HG03045 (cell line): Measurements from ENCODE around the gene SYF2.

ENCODE experiments used
- ATAC-seq: cut with Tn5 transposase; IDR thresholded peaks from one replicate; pipeline ENCODE4 v1.9.1; 2021; ENCODE audit warnings: mild to moderate bottlenecking, moderate library complexity; ENCODE audit not compliant: unreplicated experiment

Gene SYF2

DNA sequence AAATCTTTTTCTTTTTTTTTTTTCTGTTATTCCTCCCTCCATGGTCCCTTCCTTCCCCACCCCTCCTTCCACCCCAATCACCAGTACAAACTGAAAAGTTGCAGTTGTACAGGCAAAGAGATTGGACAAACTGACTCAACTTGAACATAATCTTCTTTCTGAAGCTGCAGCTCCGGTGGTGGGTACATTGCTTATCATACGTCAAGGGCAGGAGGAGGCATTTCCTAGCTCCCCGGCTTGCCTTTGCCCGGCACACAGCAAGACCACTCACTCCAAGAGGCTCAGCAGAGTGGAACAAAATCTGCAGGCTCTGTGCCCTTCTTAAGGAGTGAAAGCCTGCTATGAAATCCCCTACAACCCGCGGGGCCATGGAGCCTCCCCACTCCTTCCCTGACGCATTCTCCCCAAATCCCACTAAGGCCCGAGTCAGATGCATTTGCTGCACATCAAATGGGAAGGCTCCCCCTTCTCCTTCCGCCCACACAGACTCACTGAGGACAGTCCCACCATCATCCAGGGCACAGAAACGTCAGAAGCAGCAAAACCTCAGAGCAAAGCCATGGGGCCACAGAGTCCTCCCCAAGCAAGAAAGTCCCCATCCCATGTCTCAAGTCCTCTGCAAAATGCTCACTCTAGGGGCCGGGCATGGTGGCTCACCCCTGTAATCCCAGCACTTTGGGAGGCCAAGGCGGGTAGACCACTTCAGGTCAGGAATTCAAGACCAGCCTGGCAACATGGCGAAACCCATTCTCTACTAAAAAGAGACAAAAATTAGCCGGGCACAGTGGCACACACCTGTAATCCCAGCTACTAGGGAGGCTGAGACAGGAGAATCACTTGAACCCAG is 45.9 kb downstream of the SYF2 start:
- ATAC-seq = no peak

DNA sequence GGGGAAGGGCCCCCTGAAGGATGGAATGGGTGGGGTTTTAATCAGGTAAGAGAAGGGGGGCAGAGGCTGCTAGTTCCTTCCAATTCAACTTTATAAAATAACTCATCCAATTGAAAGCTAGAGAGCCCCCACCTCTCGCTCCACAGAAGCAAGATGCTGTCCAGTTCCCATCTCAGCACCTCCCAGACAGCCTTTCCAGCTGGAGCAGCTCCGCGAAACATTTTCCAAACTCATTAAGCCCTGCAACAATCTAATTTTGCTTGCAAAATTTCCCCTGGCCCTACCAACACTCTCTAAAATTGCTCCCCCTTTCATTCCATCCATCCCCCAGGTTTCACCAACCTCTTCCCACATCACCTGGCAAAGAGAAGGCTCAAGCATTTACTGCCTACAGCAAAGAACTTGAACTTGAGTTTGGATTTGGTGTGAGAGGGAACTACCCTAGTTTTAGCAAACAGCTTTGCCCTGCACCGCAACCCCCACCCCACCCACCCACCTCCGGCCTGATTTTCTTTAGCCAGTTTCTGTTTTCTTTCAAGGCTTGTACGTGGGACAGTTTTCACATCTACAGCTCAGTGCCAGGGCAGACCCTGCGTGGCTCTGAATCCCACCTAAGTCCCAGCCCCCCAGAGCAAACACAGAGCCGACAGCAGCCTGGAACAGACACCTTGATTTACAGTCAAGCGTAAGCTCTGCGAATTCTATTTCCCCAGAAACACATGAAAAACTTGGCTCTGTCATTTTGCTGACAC is 46.7 kb downstream of the SYF2 start:
- no peak for ATAC-seq

DNA sequence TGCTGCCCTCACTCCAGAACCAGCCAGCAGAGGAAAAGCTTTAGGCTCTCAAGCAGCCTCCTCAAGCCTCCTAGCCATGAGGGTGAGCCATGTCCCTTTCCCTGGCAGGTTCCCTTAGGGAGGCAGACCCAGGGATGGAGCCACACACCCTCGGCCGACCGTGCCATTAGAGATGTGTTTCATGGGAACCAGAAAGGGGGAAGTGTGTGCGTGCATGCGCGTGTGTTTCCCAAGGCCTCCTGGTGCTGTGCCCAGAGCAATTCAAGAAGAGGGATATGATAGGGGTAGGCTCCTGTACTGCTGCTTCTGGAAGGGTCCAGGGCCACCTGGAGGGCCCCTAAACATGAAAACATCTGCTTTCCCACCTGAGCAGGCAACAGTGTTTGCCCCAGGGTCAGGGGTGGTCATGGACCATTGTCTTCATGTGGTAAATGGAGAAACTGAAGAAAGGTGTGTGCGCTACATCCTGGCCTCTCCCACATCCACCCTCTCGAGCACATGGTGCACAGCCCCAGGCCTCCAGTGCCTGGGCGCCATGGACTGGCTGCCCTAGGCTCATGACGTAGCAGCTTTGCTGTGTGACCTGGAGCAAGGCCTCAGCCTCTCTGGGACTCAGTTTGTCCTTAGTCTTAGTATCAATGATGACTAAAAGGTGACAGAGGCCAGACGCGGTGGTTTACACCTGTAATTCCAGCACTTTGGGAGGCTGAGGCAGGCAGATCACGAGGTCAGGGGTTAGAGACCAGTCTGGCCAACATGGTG is 48.1 kb downstream of the SYF2 start:
- no peak for ATAC-seq

DNA sequence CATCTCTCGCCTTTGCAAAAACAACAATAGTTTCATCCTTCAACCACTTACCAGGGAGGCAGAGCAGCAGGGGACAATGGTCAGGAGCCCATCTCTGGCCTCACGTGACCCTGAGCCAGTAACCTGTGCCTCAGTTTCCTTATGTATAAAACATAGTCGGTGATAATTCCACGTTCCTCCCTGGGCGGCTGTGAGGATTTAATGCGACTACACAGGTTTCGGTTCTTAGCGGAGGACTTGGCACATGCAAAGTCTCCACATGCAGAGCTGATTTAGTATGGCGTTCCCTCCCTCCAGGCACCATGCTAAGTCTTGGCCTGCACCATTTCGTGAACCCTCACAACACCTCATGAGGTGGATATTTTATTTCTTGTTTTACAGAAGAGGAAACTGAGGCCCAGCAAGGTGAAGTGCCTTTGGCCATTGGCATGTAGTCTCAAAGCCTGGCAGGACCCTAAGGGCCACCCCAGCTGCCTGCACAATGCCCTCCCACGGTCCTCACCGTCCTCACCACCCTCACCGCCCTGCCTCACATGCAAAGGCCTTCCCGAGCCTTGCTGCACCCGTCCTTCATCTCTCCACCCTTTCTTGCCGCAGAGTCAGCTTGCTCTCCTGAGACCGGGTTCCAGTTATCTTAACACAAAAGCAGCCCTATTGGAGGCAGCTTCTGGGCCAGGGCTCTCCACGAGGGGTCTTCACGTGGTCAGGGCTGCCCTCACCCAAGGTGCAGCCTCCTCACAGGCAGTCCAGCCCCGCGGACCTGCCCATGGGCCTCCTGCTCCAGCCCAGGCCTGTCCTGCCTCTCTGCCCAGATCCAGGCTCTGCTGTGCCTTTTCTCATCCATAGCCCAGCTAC is 48.9 kb downstream of the SYF2 start:
- ATAC-seq = no peak

DNA sequence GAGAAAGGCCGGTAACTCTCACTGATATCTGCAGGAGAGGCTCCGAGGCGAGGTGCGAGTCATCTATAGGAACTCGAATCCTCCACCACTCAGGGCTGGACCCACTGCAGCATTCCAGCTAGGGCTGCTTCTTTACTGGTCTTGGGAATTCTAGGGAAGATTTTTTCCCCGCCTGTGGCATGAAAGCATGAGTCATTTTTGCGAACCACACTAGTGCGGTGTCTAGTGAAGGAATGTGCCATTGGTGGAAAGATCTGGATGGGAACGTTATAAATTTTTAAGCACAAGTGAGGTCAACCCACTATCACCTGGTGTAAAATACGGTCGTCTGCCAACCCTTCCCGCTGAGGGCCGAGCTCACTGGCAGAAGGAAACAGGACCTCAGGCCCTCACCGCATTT is 49.7 kb downstream of the SYF2 start:
- no peak for ATAC-seq

DNA sequence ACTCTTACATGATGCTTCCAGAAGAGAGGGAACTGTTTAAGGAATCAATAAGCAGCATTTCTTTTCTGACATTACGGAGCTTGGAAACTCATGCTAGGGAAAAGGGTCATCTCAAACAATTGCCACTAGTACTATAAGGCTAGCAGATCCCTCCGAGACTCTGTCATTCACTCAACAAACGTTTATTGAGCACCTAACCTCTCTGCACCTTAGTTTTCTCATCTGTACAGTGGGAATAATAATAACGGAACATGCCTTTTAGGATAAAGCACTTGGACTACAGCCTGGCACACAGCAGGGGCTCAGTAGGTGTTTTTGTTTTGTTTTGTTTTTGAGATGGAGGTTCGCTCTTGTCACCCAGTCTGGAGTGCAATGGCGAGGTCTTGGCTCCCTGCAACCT is 51.3 kb downstream of the SYF2 start:
- no peak for ATAC-seq

DNA sequence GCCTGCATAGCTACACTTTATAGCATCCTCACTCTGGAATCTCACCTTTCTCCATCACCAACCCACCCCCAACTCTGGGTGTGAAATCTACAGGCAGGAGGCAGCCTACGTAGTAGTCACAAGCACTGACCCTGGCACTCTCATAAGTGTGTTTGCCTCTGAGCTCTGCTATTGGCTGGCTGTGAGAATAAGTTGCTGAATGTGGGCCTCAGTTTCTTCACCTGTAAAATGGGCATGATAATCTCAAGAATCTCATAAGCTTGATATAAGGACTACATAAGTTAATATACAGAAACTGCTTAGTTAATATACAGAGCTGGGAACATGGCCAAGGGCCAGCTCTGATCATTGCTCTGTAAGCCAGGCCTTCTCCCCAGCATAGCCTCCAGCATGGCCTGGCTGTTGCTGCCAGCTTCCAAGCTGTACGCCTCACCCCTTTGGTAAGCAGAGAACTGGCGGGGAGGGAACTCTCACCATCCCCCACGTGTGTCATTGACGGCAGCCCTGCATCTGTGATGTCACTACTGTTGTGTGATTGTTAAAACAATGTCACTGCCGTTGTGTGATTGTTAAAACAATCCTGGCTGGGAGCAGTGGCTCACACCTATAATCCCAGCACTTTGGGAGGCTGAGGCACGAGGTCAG is 53.3 kb downstream of the SYF2 start:
- ATAC-seq = no peak

DNA sequence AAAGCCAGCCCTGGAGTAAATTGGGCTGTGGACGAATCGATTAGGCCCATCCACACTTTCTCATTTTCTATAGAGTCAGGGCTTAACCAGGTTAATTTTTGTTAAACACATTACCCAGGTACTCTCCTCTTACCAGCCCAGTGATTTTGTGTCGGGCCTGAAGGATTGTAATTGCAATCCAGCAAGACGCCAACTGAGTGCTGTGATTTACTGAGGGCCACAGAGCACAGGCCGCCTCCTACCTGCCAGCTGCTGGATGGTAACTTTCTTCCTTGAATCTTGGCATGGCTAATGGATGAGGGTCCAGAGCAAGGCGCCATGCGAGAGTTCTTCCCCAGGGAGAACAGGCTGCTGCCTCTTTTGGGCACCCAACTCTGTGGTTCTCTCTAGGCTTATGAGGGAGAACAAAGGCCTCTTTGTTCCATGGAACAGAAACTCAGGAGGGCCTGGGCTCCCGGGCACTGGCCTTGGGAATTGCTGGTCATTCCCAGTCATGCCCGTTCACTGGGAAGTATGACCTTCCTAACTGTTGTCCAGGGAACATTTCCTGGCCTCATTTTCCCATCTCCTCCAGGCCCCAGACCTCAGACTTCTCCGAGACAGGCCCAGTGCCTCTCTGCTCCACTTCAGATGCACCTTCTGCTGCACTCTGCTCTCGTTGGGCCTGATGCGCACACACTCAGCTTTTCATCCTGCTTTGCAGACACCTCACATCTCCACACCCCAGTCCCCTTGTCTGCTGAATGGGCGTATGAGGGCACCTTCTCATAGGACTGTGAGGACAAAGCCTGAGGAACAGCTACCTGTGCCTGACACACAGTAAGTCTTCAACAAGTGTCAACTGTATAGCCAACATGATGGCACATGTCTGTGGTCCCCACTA is 57.3 kb downstream of the SYF2 start:
- ATAC-seq = no peak

DNA sequence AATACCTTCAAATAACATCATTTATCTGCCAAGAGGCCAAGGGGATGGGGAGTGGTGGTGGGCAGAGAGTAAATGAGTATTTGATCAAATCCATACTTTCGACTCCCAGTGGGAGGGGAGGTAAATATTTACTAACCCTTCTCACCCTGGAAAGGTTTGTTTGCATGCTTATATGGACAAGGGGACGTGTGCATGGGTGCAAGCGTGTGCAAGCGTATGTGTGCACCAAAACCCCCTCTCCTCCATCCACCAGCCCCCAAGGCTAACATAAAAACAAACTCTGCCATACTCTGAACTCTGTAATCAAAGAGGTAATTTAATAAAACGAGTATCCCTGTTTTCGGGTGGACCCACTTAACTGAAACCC is 58.0 kb downstream of the SYF2 start:
- ATAC-seq = no peak

DNA sequence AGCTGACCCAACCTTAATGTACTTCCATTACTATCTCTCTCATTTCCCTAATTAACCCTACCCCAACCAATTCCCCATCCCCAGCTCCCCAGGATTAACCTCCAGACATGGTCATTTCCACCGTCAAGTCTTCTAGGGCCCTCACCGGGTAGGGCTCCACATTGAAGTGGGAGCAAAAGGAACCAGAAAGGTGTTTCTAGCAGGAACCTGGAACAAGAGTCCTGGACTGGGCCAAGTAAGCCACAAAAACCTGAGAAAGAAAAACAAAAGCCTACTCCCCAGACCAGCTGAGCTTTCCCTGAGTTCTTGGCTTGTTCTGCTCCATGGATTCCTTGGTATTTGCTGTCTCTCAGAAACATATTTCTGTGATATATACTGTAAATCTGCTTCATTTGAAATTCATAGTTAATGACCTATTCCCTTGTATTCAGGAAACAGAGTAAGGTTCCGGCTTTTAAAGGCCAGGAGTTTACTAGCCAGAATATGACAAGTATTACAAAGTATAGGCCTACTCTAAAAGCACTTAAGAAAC is 58.4 kb downstream of the SYF2 start:
- ATAC-seq = no peak
